ENCODE results near the gene CPNE1.

The CPNE1 gene

DNA sequence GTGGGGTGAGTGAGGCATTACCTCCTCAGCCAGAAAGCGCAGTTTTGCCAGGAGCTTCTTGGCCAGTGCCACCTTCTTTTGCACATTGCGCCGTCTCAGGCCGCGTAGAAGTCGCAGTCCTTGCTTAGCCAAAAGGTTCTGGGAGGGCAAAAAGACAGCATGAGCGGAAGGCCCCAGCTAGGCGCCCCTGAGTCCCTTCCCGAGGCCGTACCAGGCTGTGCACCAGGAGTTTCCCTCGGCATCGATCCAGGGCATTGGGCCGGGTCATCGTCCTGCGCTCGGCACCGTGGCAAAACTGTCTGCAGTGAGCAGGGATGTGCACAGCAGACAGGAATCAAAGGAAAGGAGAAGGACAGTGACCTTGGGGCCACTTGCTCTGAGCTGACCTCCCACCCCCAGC, 69.2 kb downstream of the CPNE1 start:
- H3K4me3 ChIP-seq (ENCODE audit: low read depth, low read length), result no peak overlapping the region
- TF ChIP-seq, protein P1, sequence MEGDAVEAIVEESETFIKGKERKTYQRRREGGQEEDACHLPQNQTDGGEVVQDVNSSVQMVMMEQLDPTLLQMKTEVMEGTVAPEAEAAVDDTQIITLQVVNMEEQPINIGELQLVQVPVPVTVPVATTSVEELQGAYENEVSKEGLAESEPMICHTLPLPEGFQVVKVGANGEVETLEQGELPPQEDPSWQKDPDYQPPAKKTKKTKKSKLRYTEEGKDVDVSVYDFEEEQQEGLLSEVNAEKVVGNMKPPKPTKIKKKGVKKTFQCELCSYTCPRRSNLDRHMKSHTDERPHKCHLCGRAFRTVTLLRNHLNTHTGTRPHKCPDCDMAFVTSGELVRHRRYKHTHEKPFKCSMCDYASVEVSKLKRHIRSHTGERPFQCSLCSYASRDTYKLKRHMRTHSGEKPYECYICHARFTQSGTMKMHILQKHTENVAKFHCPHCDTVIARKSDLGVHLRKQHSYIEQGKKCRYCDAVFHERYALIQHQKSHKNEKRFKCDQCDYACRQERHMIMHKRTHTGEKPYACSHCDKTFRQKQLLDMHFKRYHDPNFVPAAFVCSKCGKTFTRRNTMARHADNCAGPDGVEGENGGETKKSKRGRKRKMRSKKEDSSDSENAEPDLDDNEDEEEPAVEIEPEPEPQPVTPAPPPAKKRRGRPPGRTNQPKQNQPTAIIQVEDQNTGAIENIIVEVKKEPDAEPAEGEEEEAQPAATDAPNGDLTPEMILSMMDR (IDR thresholded peaks at IDR 0.05; ENCODE audit: borderline replicate concordance, insufficient read depth, low read depth, low read length), result no peak

DNA sequence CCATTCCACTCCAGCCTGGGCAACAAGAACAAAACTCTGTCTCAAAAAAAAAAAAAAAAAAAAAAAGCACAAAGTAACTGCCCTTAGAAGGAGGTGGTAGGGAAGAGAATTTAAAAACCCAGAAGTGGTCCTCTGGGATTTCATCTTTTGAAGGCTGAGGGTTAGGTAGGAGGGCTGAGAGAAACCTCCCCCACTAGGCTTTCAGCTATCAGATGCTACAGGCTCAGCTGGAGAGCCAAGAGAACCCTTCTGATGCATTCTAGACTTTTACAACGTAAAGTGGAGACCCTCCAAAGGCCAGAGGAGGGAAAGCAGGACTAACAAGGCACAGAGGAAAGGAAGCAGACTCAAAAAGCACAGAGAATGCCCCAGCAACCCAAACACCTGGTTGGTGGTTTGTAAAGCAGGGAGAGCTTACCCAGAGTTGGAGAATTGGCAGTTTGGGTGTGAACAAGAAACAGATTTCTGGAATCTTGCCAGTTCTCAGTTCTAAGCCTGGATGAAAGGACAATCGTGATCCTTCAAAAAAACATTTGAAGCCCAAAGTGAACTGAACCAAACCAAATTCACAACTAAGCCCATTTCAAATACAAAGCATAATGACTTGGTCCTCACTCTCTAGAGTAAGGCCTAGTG, 72.2 kb downstream of the CPNE1 start:
- no peak overlapping the region for H3K4me3 ChIP-seq (ENCODE audit: low read depth, low read length)
- TF ChIP-seq, protein P1 (IDR thresholded peaks at IDR 0.05; ENCODE audit: borderline replicate concordance, insufficient read depth, low read depth, low read length), result no peak

DNA sequence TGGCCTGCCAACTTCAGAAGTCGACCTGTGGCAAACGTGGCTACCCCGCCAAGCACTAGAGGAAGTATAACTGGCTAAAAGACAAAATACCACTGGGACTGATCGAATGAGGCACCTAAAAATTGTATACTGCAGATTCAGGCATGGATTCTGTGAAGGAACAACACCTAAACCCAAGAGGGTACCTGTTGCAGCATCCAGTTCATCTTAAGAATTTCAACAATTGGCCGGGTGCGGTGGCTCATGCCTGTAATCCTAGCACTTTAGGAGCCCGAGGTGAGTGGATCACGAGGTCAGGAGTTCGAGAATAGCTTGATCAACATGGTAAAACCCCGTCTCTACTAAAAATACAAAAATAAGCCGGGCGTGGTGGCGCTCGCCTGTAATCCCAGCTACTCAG, 76.3 kb downstream of the CPNE1 start:
- TF ChIP-seq, protein P1 (IDR thresholded peaks at IDR 0.05; ENCODE audit: borderline replicate concordance, insufficient read depth, low read depth, low read length), result no peak
- no peak overlapping the region for H3K4me3 ChIP-seq (ENCODE audit: low read depth, low read length)

DNA sequence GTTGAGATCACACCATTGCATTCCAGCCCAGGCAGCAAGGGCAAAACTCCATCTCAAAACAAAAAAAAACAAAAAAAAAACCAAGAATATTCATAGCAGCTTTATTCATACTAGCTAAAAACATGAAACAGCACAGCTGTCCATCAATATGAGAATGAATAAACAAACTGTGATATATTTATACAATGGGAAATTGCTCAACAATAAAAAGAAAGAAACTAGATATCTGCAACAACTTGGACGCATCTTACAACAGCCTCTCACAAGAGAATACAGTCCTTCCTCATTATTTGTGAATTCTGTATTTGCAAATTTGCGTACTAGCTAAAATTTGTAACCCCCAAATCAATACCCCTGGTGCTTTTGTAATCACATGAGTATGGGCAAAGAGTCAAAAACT, 77.3 kb downstream of the CPNE1 start:
- no peak overlapping the region for H3K4me3 ChIP-seq (ENCODE audit: low read depth, low read length)
- TF ChIP-seq, protein P1 (IDR thresholded peaks at IDR 0.05; ENCODE audit: borderline replicate concordance, insufficient read depth, low read depth, low read length), result no peak

DNA sequence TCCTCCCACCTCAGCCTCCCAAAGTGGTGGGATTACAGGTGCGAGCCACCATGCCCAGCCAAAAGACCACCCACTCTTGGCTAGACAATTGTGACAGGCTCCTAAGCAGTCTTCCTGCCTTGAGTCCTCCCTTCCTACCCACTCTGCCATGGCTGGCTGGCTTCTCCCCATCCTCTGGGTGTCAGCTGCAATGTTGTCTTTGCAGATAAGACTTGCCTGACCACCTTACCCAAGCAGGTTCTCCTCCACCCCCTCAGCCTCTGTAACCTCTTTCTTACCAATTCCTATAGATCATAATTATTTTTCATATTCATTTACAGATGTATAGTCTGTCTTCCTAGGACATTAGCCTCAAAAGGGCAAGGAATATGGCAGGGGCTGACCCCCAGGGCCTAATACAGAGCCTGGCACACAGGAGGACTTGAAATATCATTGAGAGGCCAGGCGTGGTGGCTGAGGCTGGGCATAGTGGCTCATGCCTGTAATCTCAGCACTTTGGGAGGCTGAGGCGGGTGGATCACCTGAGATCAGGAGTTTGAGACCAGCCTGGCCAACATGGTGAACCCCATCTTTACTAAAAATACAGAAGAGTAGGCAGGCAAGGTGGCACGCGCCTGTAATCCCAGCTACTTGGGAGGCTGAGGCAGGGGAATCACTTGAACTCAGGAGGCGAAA, 77.8 kb downstream of the CPNE1 start:
- TF ChIP-seq, protein P1 (IDR thresholded peaks at IDR 0.05; ENCODE audit: borderline replicate concordance, insufficient read depth, low read depth, low read length), result no peak
- no peak overlapping the region for H3K4me3 ChIP-seq (ENCODE audit: low read depth, low read length)

DNA sequence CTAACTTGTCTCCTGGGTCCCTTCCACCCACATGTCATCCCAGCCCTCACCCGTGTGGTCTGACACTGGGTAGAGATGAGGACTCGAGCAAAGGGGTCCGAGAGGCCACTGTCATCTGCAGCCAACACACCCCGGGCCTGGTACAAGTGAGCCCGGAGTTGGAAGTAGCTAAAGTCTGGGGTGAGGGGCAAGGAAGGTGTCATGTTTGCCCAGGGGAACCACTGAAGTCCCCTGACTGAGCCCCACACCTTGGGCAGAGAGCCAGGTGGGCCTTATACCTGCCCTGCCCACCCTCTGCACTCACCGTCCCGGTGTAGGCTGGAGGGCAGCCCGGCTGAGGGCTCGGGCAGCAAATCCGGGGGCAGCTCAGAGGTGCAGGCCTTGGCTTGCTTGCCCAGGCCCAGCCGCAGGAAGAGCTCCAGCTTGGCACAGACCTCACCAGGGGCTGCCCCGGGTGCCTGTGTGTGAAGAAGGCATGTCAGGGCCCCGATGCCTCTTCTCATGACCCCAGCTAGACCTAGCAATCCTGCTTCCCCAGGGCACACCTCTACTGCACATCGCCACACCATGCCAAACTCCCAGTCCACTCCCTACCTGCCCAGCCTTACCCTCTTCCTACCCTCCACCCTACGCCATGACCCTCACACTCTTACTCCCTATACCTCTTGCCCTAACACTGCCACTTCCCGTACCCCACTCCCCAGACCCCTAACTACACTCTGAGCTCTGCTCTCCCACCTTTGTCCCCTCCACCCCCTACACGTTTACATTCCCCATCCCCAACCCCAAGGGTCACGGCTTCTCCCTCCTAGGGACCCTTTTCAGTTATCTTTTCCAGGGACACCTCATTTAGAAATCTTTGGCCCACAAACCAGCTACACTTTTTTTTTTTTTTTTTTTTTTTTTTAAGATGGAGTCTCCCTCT, 80.8 kb downstream of the CPNE1 start:
- H3K4me3 ChIP-seq (ENCODE audit: low read depth, low read length), result no peak overlapping the region
- TF ChIP-seq, protein P1 (IDR thresholded peaks at IDR 0.05; ENCODE audit: borderline replicate concordance, insufficient read depth, low read depth, low read length), result no peak

Measured in GM12875 (cell line).